H1 (cell line): ENCODE results near the gene NR1H2. TPM values are rescaled to one million over a fixed set of nuclear protein-coding genes. Genes with fewer than 3 reads are reported as not detected.
A peak's percentile ranks its signal among the peaks of the same experiment; 100 is the strongest.

Experiments
- CTCF ChIA-PET: fragments of 300-600 bp; sonication (Branson Sonifier 250); formaldehyde crosslinking; loops from one replicate; lab custom pipeline; 2021; ENCODE audit not compliant: partially characterized antibody; lab: Charles Lee
- POLR2A ChIA-PET: fragments of 300-600 bp; sonication (Branson Sonifier 250); formaldehyde crosslinking; loops from one replicate; lab custom pipeline; 2021; ENCODE audit warnings: inconsistent platforms; ENCODE audit not compliant: partially characterized antibody; lab: Charles Lee
- DNase-seq, 2 experiments: peaks; one replicate each; pipeline versions ENCODE4 v3.0.0 to v3.0.0-alpha.2; 2010 to 2022; ENCODE audit warnings: low spot score in 2 of 2, low read depth in 1 of 2, mixed read lengths in 1 of 2
- FAIRE-seq: peaks from 2 replicates; lab custom pipeline; 2011; peaks lifted over from hg19 to GRCh38; lab: Jason Lieb, UNC
- H2AFZ ChIP-seq: 2 replicates; pipeline ENCODE4 v1.8.1; 2012; ENCODE audit warnings: low read length, inconsistent platforms
- H2AK5ac ChIP-seq: 2 replicates; pipeline ENCODE4 v1.6.1; 2013; ENCODE audit warnings: low read depth, low read length
- H2BK120ac ChIP-seq: replicated peaks from 2 replicates; pipeline ENCODE3; 2013; ENCODE audit warnings: low read depth, low read length, inconsistent platforms
- H2BK12ac ChIP-seq: 2 replicates; pipeline ENCODE4 v1.6.1; 2013; ENCODE audit warnings: low read depth, low read length
- H2BK15ac ChIP-seq: 2 replicates; pipeline ENCODE4 v1.6.1; 2013; ENCODE audit warnings: low read length
- H2BK20ac ChIP-seq: 2 replicates; pipeline ENCODE4 v1.6.1; 2013; ENCODE audit warnings: low read length
- H2BK5ac ChIP-seq: 2 replicates; pipeline ENCODE4 v1.6.1; 2013; ENCODE audit warnings: low read depth, low read length
- H3K14ac ChIP-seq: 2 replicates; pipeline ENCODE4 v1.6.1; 2013; ENCODE audit warnings: inconsistent platforms; ENCODE audit not compliant: insufficient read length
- H3K18ac ChIP-seq: 2 replicates; pipeline ENCODE4 v1.6.1; 2013; ENCODE audit warnings: low read length; ENCODE audit errors: extremely low read depth
- H3K23ac ChIP-seq: 2 replicates; pipeline ENCODE4 v1.6.1; 2013; ENCODE audit warnings: inconsistent platforms; ENCODE audit not compliant: insufficient read length
- H3K23me2 ChIP-seq: 2 replicates; pipeline ENCODE4 v1.6.1; 2013; ENCODE audit warnings: low read depth, low read length
- H3K27ac ChIP-seq: 2 replicates; pipeline ENCODE4 v1.6.1; 2011; ENCODE audit warnings: low read depth, low read length, inconsistent platforms
- H3K27me3 ChIP-seq, 4 experiments: replicated peaks in 1 of 4; 1 replicate in 1 of 4; 2 replicates in 3 of 4; pipeline versions ENCODE4 v1.6.1 to v1.8.1; 2011 to 2013; ENCODE audit warnings: low read length in 3 of 4, mild to moderate bottlenecking in 3 of 4, inconsistent platforms in 2 of 4, mixed read lengths in 2 of 4, moderate library complexity in 1 of 4; ENCODE audit not compliant: control insufficient read depth in 3 of 4, insufficient read depth in 3 of 4; ENCODE audit errors: extremely low read depth in 1 of 4
- H3K36me3 ChIP-seq, 4 experiments: 2 replicates each; pipeline versions ENCODE4 v1.6.1 to v1.8.1; 2011 to 2013; ENCODE audit warnings: mild to moderate bottlenecking in 4 of 4, low read length in 3 of 4, moderate library complexity in 2 of 4, control low read depth in 1 of 4, inconsistent platforms in 1 of 4; ENCODE audit not compliant: insufficient read depth in 4 of 4, control insufficient read depth in 2 of 4
- H3K4ac ChIP-seq: replicated peaks from 2 replicates; pipeline ENCODE3; 2013; ENCODE audit warnings: low read length, low read depth, mixed read lengths, inconsistent platforms; ENCODE audit not compliant: insufficient read length
- H3K4me1 ChIP-seq, 4 experiments: replicated peaks in 1 of 4; 1 replicate in 1 of 4; 2 replicates in 3 of 4; pipeline versions ENCODE4 v1.6.1 to v1.8.1; 2011 to 2013; ENCODE audit warnings: low read length in 3 of 4, inconsistent platforms in 2 of 4, mixed read lengths in 1 of 4; ENCODE audit not compliant: insufficient read depth in 4 of 4, control insufficient read depth in 3 of 4
- H3K4me2 ChIP-seq, 2 experiments: 2 replicates each; pipeline versions ENCODE4 v1.6.1 to v1.8.1; 2011 to 2013; ENCODE audit warnings: low read depth in 2 of 2, low read length in 2 of 2, control low read depth in 1 of 2, inconsistent platforms in 1 of 2, mild to moderate bottlenecking in 1 of 2; ENCODE audit not compliant: insufficient read depth in 1 of 2
- H3K4me3 ChIP-seq, 4 experiments: fragments of 200-600, 300-600 bp in 1 of 4; sonication (generic), shearing (Covaris generic), sonication (Bioruptor Twin) in 1 of 4; 2 replicates each; pipeline versions ENCODE4 v1.5.1 to v1.8.1; 2011 to 2016; ENCODE audit warnings: low read length in 4 of 4, low read depth in 3 of 4, control low read depth in 2 of 4, inconsistent platforms in 2 of 4, mild to moderate bottlenecking in 2 of 4, mixed read lengths in 1 of 4, moderate library complexity in 1 of 4; ENCODE audit not compliant: insufficient read depth in 2 of 4; ENCODE audit errors: extremely low read depth in 1 of 4
- H3K56ac ChIP-seq: replicated peaks from 2 replicates; pipeline ENCODE3; 2013; ENCODE audit warnings: low read depth, mild to moderate bottlenecking, mixed read lengths, low read length, inconsistent platforms; ENCODE audit not compliant: insufficient read length
- H3K79me1 ChIP-seq: 2 replicates; pipeline ENCODE4 v1.6.1; 2013; ENCODE audit warnings: low read depth, low read length, control low read depth
- H3K79me2 ChIP-seq, 2 experiments: 2 replicates each; pipeline versions ENCODE4 v1.6.1 to v1.8.1; 2012 to 2013; ENCODE audit warnings: low read length in 2 of 2, mild to moderate bottlenecking in 2 of 2, inconsistent platforms in 1 of 2; ENCODE audit not compliant: insufficient read depth in 2 of 2, control insufficient read depth in 1 of 2
- H3K9ac ChIP-seq, 4 experiments: replicated peaks in 1 of 4; 1 replicate in 1 of 4; 2 replicates in 3 of 4; pipeline versions ENCODE4 v1.6.1 to v1.8.1; 2011 to 2013; ENCODE audit warnings: low read depth in 3 of 4, low read length in 3 of 4, control low read depth in 2 of 4, mild to moderate bottlenecking in 2 of 4, moderate library complexity in 2 of 4, inconsistent platforms in 1 of 4; ENCODE audit errors: extremely low read depth in 1 of 4
- H3K9me3 ChIP-seq, 2 experiments: 2 replicates each; pipeline versions ENCODE4 v1.6.1 to v1.8.1; 2012 to 2013; ENCODE audit warnings: mild to moderate bottlenecking in 2 of 2, moderate library complexity in 2 of 2, control low read depth in 1 of 2, inconsistent platforms in 1 of 2, low read depth in 1 of 2, low read length in 1 of 2, mixed read lengths in 1 of 2; ENCODE audit not compliant: insufficient read depth in 2 of 2
- H4K20me1 ChIP-seq, 2 experiments: replicated peaks in 1 of 2; 2 replicates each; pipeline versions ENCODE3 to v1.8.1; 2011 to 2013; ENCODE audit warnings: inconsistent platforms in 2 of 2, low read length in 2 of 2, mild to moderate bottlenecking in 1 of 2; ENCODE audit not compliant: insufficient read depth in 2 of 2, control insufficient read depth in 1 of 2
- H4K5ac ChIP-seq: 2 replicates; pipeline ENCODE4 v1.6.1; 2013; ENCODE audit warnings: low read length, low read depth, mixed read lengths, inconsistent platforms; ENCODE audit not compliant: insufficient read length
- H4K8ac ChIP-seq: 2 replicates; pipeline ENCODE4 v1.8.0; 2013; ENCODE audit warnings: mild to moderate bottlenecking, moderate library complexity, low read length, inconsistent platforms; ENCODE audit not compliant: insufficient read depth; ENCODE audit errors: extremely low read depth
- H4K91ac ChIP-seq: replicated peaks from 2 replicates; pipeline ENCODE3; 2013; ENCODE audit warnings: low read length, mixed read lengths, inconsistent platforms; ENCODE audit not compliant: insufficient read length
- HDAC2 ChIP-seq, 2 experiments: fragments of 300-600 bp in 1 of 2; sonication (generic) in 1 of 2; IDR thresholded peaks; 2 replicates each; pipeline ENCODE4 v1.6.1; 2011 to 2012; ENCODE audit warnings: low read depth in 2 of 2, low read length in 2 of 2, mild to moderate bottlenecking in 2 of 2, moderate library complexity in 2 of 2, borderline replicate concordance in 1 of 2, inconsistent platforms in 1 of 2
- KDM5A ChIP-seq: fragments of 200-600 bp; IDR thresholded peaks from 2 replicates; pipeline ENCODE4 v1.7.1; 2012; ENCODE audit warnings: mild to moderate bottlenecking, low read length, inconsistent platforms, mixed read lengths
- POLR2A ChIP-seq, 2 experiments: IDR thresholded peaks; 1 replicate in 1 of 2; 2 replicates in 1 of 2; pipeline ENCODE4 v1.6.1; 2011; ENCODE audit warnings: low read depth in 2 of 2, low read length in 2 of 2, mild to moderate bottlenecking in 2 of 2; ENCODE audit errors: control extremely low read depth in 1 of 2
- POU5F1 ChIP-seq: IDR thresholded peaks from 2 replicates; pipeline ENCODE4 v1.6.1; 2011; ENCODE audit warnings: low read depth, mild to moderate bottlenecking, low read length, moderate library complexity
- RFX5 ChIP-seq: IDR thresholded peaks from 2 replicates; pipeline ENCODE4 v1.6.1; 2011; ENCODE audit warnings: low read depth, low read length, improper control_type of control experiment, borderline replicate concordance
- RXRA ChIP-seq: IDR thresholded peaks from 2 replicates; pipeline ENCODE4 v1.6.1; 2011; ENCODE audit warnings: low read depth, mild to moderate bottlenecking, low read length, moderate library complexity; ENCODE audit not compliant: insufficient read depth
- SUZ12 ChIP-seq: fragments of 200-600 bp; sonication (generic); IDR thresholded peaks from 2 replicates; pipeline ENCODE4 v1.6.1; 2012; ENCODE audit warnings: mild to moderate bottlenecking, inconsistent platforms, low read length, moderate library complexity, mixed read lengths
- TBP ChIP-seq: IDR thresholded peaks from 2 replicates; pipeline ENCODE4 v1.6.1; 2011; ENCODE audit warnings: low read depth, low read length, improper control_type of control experiment
- whole genome bisulfite sequencing, 2 experiments: shearing (Covaris generic) in 1 of 2; methylation state at CpG; one replicate each; pipeline versions ENCODE4 v1.1.6 to v1.1.7; 2013 to 2015; ENCODE audit warnings: low lambda C conversion rate in 2 of 2, mixed read lengths in 2 of 2, inconsistent platforms in 1 of 2, low coverage in 1 of 2, missing lambda C conversion rate in 1 of 2; ENCODE audit not compliant: insufficient replicate concordance in 2 of 2, insufficient coverage in 1 of 2, insufficient read length in 1 of 2; ENCODE audit errors: extremely low coverage in 1 of 2, missing lambda C conversion rate in 1 of 2; 5-methylcytosine and 5-hydroxymethylcytosine counted together
- polyA plus RNA-seq, 7 experiments: library from polyadenylated mRNA; depleted of rRNA in 3 of 7; stranded (reverse) in 5 of 7; unstranded in 2 of 7; fragments of >200 nt in 5 of 7; fragments of 200-250 nt in 2 of 7; gene quantifications; 1 replicate in 5 of 7; 2 replicates in 1 of 7; 4 replicates in 1 of 7; pipeline versions ENCODE4 v1.2.1 to v1.2.3, GENCODE V29; 2011 to 2013; ENCODE audit warnings: missing spikeins in 2 of 7, mixed read lengths in 2 of 7
- total RNA-seq: library from RNA; stranded (reverse); fragmentation: NEBNext Ultra II Directional; extraction: Animal tissue kit (Norgen Biotek cat#: 25700); gene quantifications from 2 replicates; pipeline ENCODE4 v1.2.1, GENCODE V29; 2021
- TF ChIP-seq, protein P1 (sequence below): IDR thresholded peaks from 2 replicates; pipeline ENCODE4 v1.6.1; 2012; ENCODE audit warnings: inconsistent platforms
- TF ChIP-seq, protein P2 (sequence below): IDR thresholded peaks from 2 replicates; pipeline ENCODE4 v1.6.1; 2012; ENCODE audit warnings: inconsistent platforms

Gene NR1H2
- total and polyA plus RNA-seq, 2 of the 8 experiments (the other 6 are each of a cell fraction or from before 2014, with no cell fraction given): 40.3 to 47.5 TPM

DNA sequence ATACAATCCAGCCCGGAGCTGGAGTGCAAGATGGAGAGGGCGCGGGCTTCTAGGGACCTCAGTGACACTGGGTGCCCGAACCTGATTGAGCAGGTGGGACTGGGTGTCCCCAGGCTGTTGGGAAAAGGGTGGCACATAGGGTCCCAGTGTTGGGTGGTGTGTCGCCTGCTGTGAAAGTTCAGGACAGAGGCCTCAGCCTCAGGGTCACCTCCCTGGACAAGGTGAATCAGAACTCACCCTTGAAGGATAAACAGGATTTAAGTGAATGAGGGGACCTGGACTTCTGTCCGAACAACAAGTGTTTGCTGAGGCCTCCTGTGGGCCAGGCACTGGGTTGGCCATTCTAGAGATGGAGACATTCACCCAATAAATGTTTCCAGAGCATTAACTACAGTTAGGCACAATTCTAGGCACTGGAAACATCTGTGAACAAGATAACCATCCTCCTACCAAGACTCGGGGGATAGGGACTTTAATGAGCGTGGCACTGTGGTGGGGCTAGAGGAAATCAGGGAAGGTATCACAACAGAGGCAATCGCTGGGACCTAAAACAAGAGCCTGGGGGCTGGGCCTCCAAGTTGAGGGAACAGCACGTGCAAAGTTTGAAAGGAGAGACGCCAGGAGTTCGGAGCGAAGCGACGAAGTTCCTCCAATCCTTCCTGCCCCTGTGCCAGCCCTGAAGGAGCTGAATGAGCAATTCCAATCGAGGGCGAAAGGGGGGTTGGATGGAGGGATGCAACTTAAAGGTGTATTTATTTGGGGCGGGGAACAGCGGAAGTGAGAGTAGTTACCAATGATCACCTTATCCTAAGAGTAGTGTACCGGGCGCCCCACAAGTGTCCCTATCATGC lies 7.0 kb downstream of the NR1H2 start:
- H3K23me2 ChIP-seq: peaks cover 9% of the 10 kb centered on the region; the same call in 1 of the 2 replicates
- FAIRE-seq: no peak
- H2AK5ac ChIP-seq: no peak overlapping the region
- H2BK5ac ChIP-seq: no peak overlapping the region
- no peak overlapping the region for H2BK20ac ChIP-seq
- no peak overlapping the region for H4K5ac ChIP-seq
- no peak overlapping the region for H2BK15ac ChIP-seq
- POLR2A ChIA-PET: interaction anchor here (0.6 to 4.0 kb wide), 21 partner anchors 10 to 153 kb away, joined by 3 to 28 read pairs (median 4); partner anchors contain the start of gene NAPSA
- no peaks in the 10 kb centered on the region for H3K9me3 ChIP-seq
- H3K56ac ChIP-seq: no peak overlapping the region
- peaks cover 12 to 34% of the 10 kb centered on the region in 2 experiments; a peak in 3 of 4 replicates for H3K79me2 ChIP-seq
- peaks cover 12% of the 10 kb centered on the region for H3K79me1 ChIP-seq
- no peak overlapping the region for H3K23ac ChIP-seq
- TF ChIP-seq POLR2A (IDR thresholded peaks at IDR 0.05; ENCODE audit: control extremely low read depth in 1 of 2, low read depth in 2 of 2, low read length in 2 of 2) (no peak), POU5F1 (no peak), HDAC2 (IDR thresholded peaks at IDR 0.05; ENCODE audit: borderline replicate concordance in 1 of 2, low read depth in 2 of 2, low read length in 2 of 2) (no peak), SUZ12 (no peak), KDM5A (no peak), TBP (no peak), RXRA (no peak), RFX5 (no peak)
- TF ChIP-seq, protein P1, sequence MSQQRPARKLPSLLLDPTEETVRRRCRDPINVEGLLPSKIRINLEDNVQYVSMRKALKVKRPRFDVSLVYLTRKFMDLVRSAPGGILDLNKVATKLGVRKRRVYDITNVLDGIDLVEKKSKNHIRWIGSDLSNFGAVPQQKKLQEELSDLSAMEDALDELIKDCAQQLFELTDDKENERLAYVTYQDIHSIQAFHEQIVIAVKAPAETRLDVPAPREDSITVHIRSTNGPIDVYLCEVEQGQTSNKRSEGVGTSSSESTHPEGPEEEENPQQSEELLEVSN: peak; percentile 42; the same call in 1 of the 2 replicates
- TF ChIP-seq, protein P2, sequence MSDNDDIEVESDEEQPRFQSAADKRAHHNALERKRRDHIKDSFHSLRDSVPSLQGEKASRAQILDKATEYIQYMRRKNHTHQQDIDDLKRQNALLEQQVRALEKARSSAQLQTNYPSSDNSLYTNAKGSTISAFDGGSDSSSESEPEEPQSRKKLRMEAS: peak; percentile 68
- TF ChIP-seq, all 59 proteins: peak for 2
- peak overlapping the region; percentile 8 to 90 (median 32) for H3K4me3 ChIP-seq
- peaks cover 15 to 43% (median 35%) of the 10 kb centered on the region in 4 experiments for H3K36me3 ChIP-seq
- no peak for DNase-seq
- H3K14ac ChIP-seq: no peak overlapping the region
- H4K20me1 ChIP-seq: peaks cover 11 to 22% of the 10 kb centered on the region in 2 experiments
- no peak overlapping the region for H3K4ac ChIP-seq
- no peaks in the 10 kb centered on the region for H3K27me3 ChIP-seq
- H2BK12ac ChIP-seq: no peak overlapping the region
- WGBS, 2 experiments: 57% methylated on average over 21 of the region's 21 CpGs; no CpG with 5 or more reads in 1 of the 2 experiments
- H3K4me1 ChIP-seq: peaks cover 0 to 3% (median under 1%) of the 10 kb centered on the region in 4 experiments; a peak in 4 of 7 replicates
- peak overlapping the region; percentile 7; the same call in 1 of the 2 replicates for H3K18ac ChIP-seq
- H3K9ac ChIP-seq: peak overlapping the region in 3 of 4 experiments; percentile 35 to 58 (median 46); a peak in 4 of 7 replicates
- no peak overlapping the region for H2BK120ac ChIP-seq
- H3K27ac ChIP-seq: peak overlapping the region; percentile 16; the same call in 1 of the 2 replicates
- H4K8ac ChIP-seq: no peak overlapping the region
- no peak overlapping the region for H2AFZ ChIP-seq
- CTCF ChIA-PET: interaction anchor here (1.1 to 1.3 kb wide), 4 partner anchors 13 to 154 kb away, joined by 3 to 5 read pairs (median 4); no protein-coding TSS in a partner anchor
- peak overlapping the region; percentile 93 to 94 for H3K4me2 ChIP-seq
- H4K91ac ChIP-seq: no peak overlapping the region
